GM12872 (cell line): ENCODE results near the gene TRABD2B.

ENCODE experiments used
- TF ChIP-seq, protein P1 (sequence below): IDR thresholded peaks from 3 replicates; pipeline ENCODE4 v1.5.1; 2011; ENCODE audit warnings: low read depth, mild to moderate bottlenecking, low read length, moderate library complexity; ENCODE audit not compliant: insufficient read depth

Gene TRABD2B

DNA sequence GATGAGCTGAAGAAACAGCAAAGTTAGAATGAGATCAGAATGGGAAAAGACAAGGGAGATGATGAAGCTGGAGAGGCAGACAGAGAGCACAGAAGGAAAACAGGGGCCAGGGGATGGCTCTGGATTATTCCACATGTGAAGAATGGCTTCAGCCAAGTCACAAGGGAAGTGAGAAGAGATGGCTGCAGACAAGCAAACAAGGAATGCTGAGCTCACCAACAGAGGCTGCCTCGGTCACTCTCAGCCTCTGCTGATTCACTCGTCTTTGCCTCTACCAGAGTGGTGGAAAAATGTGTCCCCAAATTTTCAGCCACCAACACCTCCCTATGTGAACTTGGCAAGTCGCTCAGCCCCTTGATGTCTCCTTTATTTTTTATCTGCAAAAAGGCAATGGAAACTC lies 46.7 kb downstream of the TRABD2B start:
- TF ChIP-seq, protein P1, sequence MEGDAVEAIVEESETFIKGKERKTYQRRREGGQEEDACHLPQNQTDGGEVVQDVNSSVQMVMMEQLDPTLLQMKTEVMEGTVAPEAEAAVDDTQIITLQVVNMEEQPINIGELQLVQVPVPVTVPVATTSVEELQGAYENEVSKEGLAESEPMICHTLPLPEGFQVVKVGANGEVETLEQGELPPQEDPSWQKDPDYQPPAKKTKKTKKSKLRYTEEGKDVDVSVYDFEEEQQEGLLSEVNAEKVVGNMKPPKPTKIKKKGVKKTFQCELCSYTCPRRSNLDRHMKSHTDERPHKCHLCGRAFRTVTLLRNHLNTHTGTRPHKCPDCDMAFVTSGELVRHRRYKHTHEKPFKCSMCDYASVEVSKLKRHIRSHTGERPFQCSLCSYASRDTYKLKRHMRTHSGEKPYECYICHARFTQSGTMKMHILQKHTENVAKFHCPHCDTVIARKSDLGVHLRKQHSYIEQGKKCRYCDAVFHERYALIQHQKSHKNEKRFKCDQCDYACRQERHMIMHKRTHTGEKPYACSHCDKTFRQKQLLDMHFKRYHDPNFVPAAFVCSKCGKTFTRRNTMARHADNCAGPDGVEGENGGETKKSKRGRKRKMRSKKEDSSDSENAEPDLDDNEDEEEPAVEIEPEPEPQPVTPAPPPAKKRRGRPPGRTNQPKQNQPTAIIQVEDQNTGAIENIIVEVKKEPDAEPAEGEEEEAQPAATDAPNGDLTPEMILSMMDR: no peak

DNA sequence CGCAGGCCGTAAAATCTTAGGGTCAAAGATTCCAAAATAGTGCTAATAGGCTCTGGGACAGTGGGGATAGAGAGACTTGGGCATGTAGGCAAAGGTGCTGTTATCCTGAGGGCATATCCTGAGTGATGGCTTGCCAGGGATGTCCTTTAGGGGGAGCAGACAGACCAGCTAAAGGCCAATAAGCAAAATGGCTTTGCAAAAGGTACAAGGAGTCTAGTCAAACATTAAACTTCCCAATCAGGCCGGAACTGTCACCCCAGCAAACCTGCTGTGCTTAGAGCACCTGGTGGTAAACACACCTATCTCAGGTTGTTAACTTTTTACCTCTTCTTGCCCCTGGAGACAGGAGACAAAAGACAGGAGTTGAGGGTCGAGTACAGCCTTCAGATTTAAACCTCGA lies 49.1 kb downstream of the TRABD2B start:
- TF ChIP-seq, protein P1: no peak

DNA sequence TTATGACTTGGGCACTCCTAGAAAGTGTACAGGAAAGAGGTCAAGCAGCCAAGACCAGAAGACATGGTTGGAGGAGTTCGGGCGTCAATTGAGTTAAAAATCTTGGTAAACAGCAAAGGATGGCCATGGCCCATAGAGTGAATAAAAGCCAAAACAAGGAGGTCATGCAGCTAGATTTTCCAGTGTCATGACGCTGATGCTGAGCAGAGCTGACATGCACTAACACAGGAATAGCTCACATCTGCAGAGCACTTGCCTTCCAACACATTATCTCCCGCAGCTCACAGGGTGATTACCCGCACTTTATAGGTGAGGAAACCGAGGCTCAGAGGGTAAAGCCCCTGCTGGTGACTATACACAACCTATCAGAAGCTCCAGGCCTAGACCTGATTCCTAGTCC lies 49.7 kb downstream of the TRABD2B start:
- TF ChIP-seq, protein P1: no peak

DNA sequence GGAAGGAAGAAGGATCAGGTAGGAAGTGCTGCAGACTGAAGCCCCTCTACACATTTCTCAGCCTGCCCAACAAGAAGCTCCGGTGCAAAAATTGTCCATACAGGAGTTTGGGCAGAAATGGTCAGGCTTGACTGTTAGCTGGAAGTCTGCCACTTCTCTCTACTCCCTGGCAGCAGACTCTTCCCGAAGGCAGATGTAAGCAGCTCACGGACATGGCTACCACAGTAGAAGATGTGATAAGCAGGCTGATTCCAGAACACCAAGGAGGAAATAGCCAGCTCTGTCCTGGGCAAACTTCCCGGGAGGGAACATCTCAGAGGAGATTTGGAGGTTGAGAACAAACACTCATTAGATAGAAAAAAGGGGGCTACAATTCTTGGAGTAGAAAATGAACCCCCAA lies 52.6 kb downstream of the TRABD2B start:
- TF ChIP-seq, protein P1: no peak

DNA sequence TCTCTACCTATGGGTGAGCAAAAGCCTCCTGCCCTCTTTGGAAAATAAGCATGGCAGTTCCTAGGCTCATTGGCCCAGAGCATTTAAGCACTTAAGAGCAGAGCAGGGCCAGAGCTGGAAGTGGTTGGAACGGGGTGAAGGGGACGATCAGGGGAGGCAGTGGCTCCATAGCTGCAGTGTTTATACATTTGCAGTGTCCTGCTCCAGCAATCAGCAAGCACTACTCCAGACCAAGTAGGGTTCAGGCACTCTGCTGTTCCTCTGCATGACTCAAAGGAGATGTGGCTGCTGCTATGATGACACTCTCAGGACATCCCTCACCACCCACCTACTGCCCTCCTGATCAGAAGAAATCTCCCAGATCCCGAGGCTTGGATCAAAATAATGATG lies 55.0 kb downstream of the TRABD2B start:
- TF ChIP-seq, protein P1: no peak

DNA sequence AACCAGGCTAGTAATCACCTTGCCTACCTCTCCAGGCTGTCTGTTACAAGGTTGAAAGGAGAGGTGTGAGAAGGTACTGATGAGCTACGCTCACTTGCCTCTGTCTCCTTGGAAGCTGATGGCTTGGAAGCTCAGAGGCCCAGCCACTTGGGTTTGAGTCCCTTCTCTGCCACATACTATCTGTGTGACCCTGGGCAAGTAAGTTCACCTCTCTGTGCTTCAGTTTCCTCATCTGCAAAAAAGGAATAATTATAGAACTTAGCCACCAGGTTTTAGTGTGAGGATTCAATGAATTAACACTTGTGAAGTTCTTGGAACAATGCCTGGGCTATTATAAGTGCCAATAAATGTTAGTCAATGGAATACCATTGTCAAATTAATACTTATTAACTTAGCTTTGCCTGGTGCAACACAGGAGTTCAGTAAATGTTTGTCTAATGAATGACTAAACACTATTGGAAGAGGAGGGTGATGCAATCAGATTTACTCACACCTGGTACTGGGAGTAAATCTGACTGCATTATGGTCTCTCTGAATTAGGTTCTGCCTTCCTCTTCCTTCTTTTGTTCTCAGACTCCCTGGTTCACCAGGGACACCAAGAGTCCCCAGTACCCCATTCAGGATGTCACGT lies 55.5 kb downstream of the TRABD2B start:
- TF ChIP-seq, protein P1: no peak

DNA sequence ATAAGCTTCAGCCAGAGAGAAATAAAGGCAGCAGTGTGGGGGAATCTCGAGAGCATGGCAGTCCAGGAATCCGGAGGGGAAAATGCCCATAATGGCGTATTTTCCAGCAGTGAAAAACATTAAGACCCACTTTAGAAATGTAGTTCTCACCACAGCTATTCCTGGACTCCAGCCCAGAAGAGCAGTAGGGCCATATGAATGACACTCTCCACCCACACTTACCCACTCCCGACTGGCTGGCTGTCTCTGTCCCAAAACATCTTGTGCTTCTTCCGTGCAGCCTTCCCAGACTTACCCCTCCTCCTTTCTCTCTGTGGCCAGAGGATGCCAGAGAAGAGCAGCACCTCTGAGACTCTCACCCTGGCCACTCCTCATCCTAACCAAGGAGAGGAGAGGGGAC lies 56.4 kb downstream of the TRABD2B start:
- TF ChIP-seq, protein P1: no peak
